PFSK-1 (cell line): ENCODE measurements around the gene MYB.

Experiments used
- FOXP2 ChIP-seq: optimal IDR thresholded peaks from 2 replicates; pipeline ENCODE3; 2011; ENCODE audit warnings: borderline replicate concordance, control low read depth, inconsistent platforms; ENCODE audit not compliant: insufficient read depth; ENCODE audit errors: extremely low read length, extremely low read depth
- POLR2AphosphoS5 ChIP-seq: IDR thresholded peaks from 2 replicates; pipeline ENCODE4 v1.6.1; 2012; ENCODE audit warnings: low read depth, mild to moderate bottlenecking, control low read depth, low read length, moderate library complexity
- REST ChIP-seq, 2 experiments: IDR thresholded peaks; 2 replicates each; pipeline versions ENCODE4 v1.6.1 to v1.8.0; 2011 to 2012; ENCODE audit warnings: low read depth in 2 of 2, low read length in 2 of 2, control low read depth in 1 of 2, inconsistent platforms in 1 of 2, mild to moderate bottlenecking in 1 of 2, moderate library complexity in 1 of 2; ENCODE audit not compliant: insufficient read depth in 1 of 2
- SIN3A ChIP-seq: IDR thresholded peaks from 2 replicates; pipeline ENCODE4 v1.6.1; 2012; ENCODE audit warnings: mild to moderate bottlenecking, low read length, moderate library complexity, borderline replicate concordance; ENCODE audit not compliant: insufficient read depth
- TAF1 ChIP-seq: IDR thresholded peaks from 2 replicates; pipeline ENCODE4 v1.6.1; 2012; ENCODE audit warnings: low read length, control low read depth, borderline replicate concordance; ENCODE audit not compliant: insufficient read depth

The MYB gene

GRCh38 chr6:135217663-135218062 lies 36.6 kb downstream of the MYB start:
- TF ChIP-seq POLR2AphosphoS5 (no peak), FOXP2 (no peak), REST (IDR thresholded peaks at IDR 0.05; ENCODE audit: insufficient read depth in 1 of 2, low read depth in 2 of 2, low read length in 2 of 2) (no peak), SIN3A (no peak), TAF1 (no peak)

GRCh38 chr6:135219346-135219745 lies 38.2 kb downstream of the MYB start:
- TF ChIP-seq POLR2AphosphoS5 (no peak), TAF1 (no peak), FOXP2 (no peak), REST (IDR thresholded peaks at IDR 0.05; ENCODE audit: insufficient read depth in 1 of 2, low read depth in 2 of 2, low read length in 2 of 2) (no peak), SIN3A (no peak)

GRCh38 chr6:135221042-135221441 lies 39.9 kb downstream of the MYB start:
- TF ChIP-seq TAF1 = no peak
- TF ChIP-seq POLR2AphosphoS5 = no peak
- TF ChIP-seq REST (IDR thresholded peaks at IDR 0.05; ENCODE audit: insufficient read depth in 1 of 2, low read depth in 2 of 2, low read length in 2 of 2) = no peak
- no peak for TF ChIP-seq FOXP2
- no peak for TF ChIP-seq SIN3A

- TF ChIP-seq POLR2AphosphoS5 (no peak), SIN3A (no peak), REST (IDR thresholded peaks at IDR 0.05; ENCODE audit: insufficient read depth in 1 of 2, low read depth in 2 of 2, low read length in 2 of 2) (no peak), FOXP2 (no peak), TAF1 (no peak)
Measured at GRCh38 chr6:135221505-135221904, 40.4 kb downstream of the MYB start.

- no peak for TF ChIP-seq FOXP2
- TF ChIP-seq POLR2AphosphoS5 = no peak
- no peak for TF ChIP-seq SIN3A
- no peak for TF ChIP-seq REST (IDR thresholded peaks at IDR 0.05; ENCODE audit: insufficient read depth in 1 of 2, low read depth in 2 of 2, low read length in 2 of 2)
- TF ChIP-seq TAF1 = no peak
Measured at GRCh38 chr6:135222623-135223022, 41.5 kb downstream of the MYB start.
